ENCODE data around the gene MRPL11. TPM values are rescaled to one million over a fixed set of nuclear protein-coding genes. Genes with fewer than 3 reads are reported as not detected.

Gene MRPL11
- total and polyA plus RNA-seq, 2 of the 13 experiments (the other 11 are each of a cell fraction or from before 2014, with no cell fraction given) = 72.9 to 176 TPM

GRCh38 chr11:66473167-66473566, 34.5 kb upstream of the MRPL11 start:
- DNase-seq (ENCODE audit: low spot score) (no peak), ATAC-seq (no peak), FAIRE-seq (no peak)
- POLR2A ChIA-PET = no interaction called here
- H3K27ac ChIP-seq (ENCODE audit: extremely low read length, insufficient read depth, low read length) = no peak overlapping the region
- 93% methylated on average over 10 of the region's 11 CpGs for WGBS (ENCODE audit: low lambda C conversion rate)
- intact Hi-C loops (cut with micrococcal nuclease; ENCODE audit: unreplicated experiment) (no loop called here), in situ Hi-C loops (cut with HindIII; ENCODE audit: extremely low pct_ligation_motif_present, low pct_unique_long_range_greater_than_20kb) (no loop called here)
- peaks cover 3% of the 10 kb centered on the region for H3K4me1 ChIP-seq (ENCODE audit: insufficient read depth, low read length)
- H3K27me3 ChIP-seq (ENCODE audit: control insufficient read depth in 1 of 2, insufficient read depth in 2 of 2, low read length in 2 of 2) = no peaks in the 10 kb centered on the region
- H3K36me3 ChIP-seq (replicated peaks in 1 of 2; ENCODE audit: control insufficient read depth in 1 of 2, insufficient read depth in 2 of 2, low read length in 2 of 2) = peaks cover 0 to 2% of the 10 kb centered on the region in 2 experiments; a peak in 3 of 5 replicates
- TF ChIP-seq FUBP1 (CRISPR knock-in tag; IDR thresholded peaks at IDR 0.05; ENCODE audit: borderline replicate concordance) = no peak
- no peak for TF ChIP-seq POGZ (CRISPR knock-in tag; IDR thresholded peaks at IDR 0.05)
- TF ChIP-seq ZNF788 (CRISPR knock-in tag; IDR thresholded peaks at IDR 0.05; ENCODE audit: borderline replicate concordance) = no peak
- TF ChIP-seq SMC3 (IDR thresholded peaks at IDR 0.05; ENCODE audit: low read length) = no peak
- no peak for TF ChIP-seq ZKSCAN1 (IDR thresholded peaks at IDR 0.05; ENCODE audit: low read length)
- no peak for TF ChIP-seq ZBTB25 (CRISPR knock-in tag; IDR thresholded peaks at IDR 0.05)
- no peak for TF ChIP-seq TOPORS (CRISPR knock-in tag; IDR thresholded peaks at IDR 0.05)
- TF ChIP-seq SP140L (CRISPR knock-in tag; IDR thresholded peaks at IDR 0.05; ENCODE audit: borderline replicate concordance) = no peak
- TF ChIP-seq ZKSCAN5 (CRISPR knock-in tag; IDR thresholded peaks at IDR 0.05) = no peak
- no peak for TF ChIP-seq ZNF775 (CRISPR knock-in tag; IDR thresholded peaks at IDR 0.05; ENCODE audit: borderline replicate concordance)
- TF ChIP-seq ZNF607 (CRISPR knock-in tag; IDR thresholded peaks at IDR 0.05; ENCODE audit: borderline replicate concordance) = no peak
- no peak for TF ChIP-seq ZNF891 (CRISPR knock-in tag; IDR thresholded peaks at IDR 0.05)
- CTCF ChIA-PET (ENCODE audit: low intra/inter-chr PET ratio, low total read pairs) = no interaction called here
- no peak overlapping the region for H3K9ac ChIP-seq (ENCODE audit: insufficient read depth, low read depth, low read length)
- H3K4me3 ChIP-seq (replicated peaks in 1 of 3; ENCODE audit: insufficient read depth in 1 of 3, low read depth in 2 of 3, low read length in 3 of 3) = no peak overlapping the region
- no peak overlapping the region for H3K4me2 ChIP-seq (ENCODE audit: low read depth, low read length)
- no peak overlapping the region for H2AFZ ChIP-seq (ENCODE audit: low read length)
- H4K20me1 ChIP-seq (ENCODE audit: insufficient read depth, low read length) = no peaks in the 10 kb centered on the region; the same call in 1 of the 2 replicates
- H3K79me2 ChIP-seq (ENCODE audit: insufficient read depth, low read length) = no peaks in the 10 kb centered on the region
- no peaks in the 10 kb centered on the region for H3K9me3 ChIP-seq (ENCODE audit: low read length)
- no TSS peak for BruUV-seq (replicated peaks)

All from HepG2 (cell line).